PC-3 (cell line): ENCODE results near the gene FBXW5. TPM values are rescaled to one million over a fixed set of nuclear protein-coding genes. Genes with fewer than 3 reads are reported as not detected.

Experiments used
- ATAC-seq: fragments of 200-7000 bp; cut with Tn5 transposase; 2 replicates; pipeline ENCODE4 v1.9.1; 2020; ENCODE audit warnings: mild to moderate bottlenecking, moderate library complexity
- BruUV-seq: library from RNA; stranded (reverse); fragments of 400-500 nt; replicated peaks from 2 replicates; lab custom pipeline; 2021; lab: Mats Ljungman, UMichigan
- CTCF ChIA-PET: fragments of 300-600 bp; sonication (Branson Sonifier 250); formaldehyde crosslinking; loops from one replicate; lab custom pipeline; 2022; ENCODE audit warnings: antibody characterized with exemption; lab: Charles Lee
- POLR2A ChIA-PET: fragments of 300-600 bp; sonication (Branson Sonifier 250); formaldehyde crosslinking; loops from one replicate; lab custom pipeline; 2022; ENCODE audit warnings: antibody characterized with exemption; ENCODE audit not compliant: unreplicated experiment; lab: Charles Lee
- DNase-seq: peaks from one replicate; pipeline ENCODE4 v3.0.0-alpha.2; 2015
- H2AFZ ChIP-seq: fragments of 300-600 bp; sonication (generic); 2 replicates; pipeline ENCODE4 v1.6.0; 2016; ENCODE audit warnings: antibody characterized with exemption, low read length
- H3F3A ChIP-seq: fragments of 300-600 bp; sonication (generic); one replicate; pipeline ENCODE4 v1.6.0; 2017; ENCODE audit warnings: antibody characterized with exemption, low read length, control low read depth, mild to moderate bottlenecking; ENCODE audit not compliant: unreplicated experiment
- H3K27ac ChIP-seq: fragments of 300-600 bp; sonication (generic); 2 replicates; pipeline ENCODE4 v1.5.1; 2016; ENCODE audit warnings: mild to moderate bottlenecking, low read length
- H3K27me3 ChIP-seq: fragments of 300-600 bp; sonication (generic); 2 replicates; pipeline ENCODE4 v1.6.1; 2016; ENCODE audit warnings: low read length, mixed read lengths
- H3K36me3 ChIP-seq: fragments of 300-600 bp; sonication (generic); 2 replicates; pipeline ENCODE4 v1.6.1; 2016; ENCODE audit warnings: low read depth, mixed run types, low read length, mixed read lengths
- H3K4me1 ChIP-seq: fragments of 300-600 bp; sonication (generic); 2 replicates; pipeline ENCODE4 v1.5.1; 2016; ENCODE audit warnings: low read length; ENCODE audit not compliant: insufficient read depth
- H3K4me2 ChIP-seq: fragments of 300-600 bp; sonication (generic); 2 replicates; pipeline ENCODE4 v1.6.0; 2016; ENCODE audit warnings: low read length
- H3K4me3 ChIP-seq: fragments of 300-600 bp; sonication (generic); 2 replicates; pipeline ENCODE4 v1.5.1; 2016; ENCODE audit warnings: mild to moderate bottlenecking, low read length, mixed read lengths
- H3K79me2 ChIP-seq: fragments of 300-600 bp; sonication (generic); 2 replicates; pipeline ENCODE4 v1.6.1; 2017; ENCODE audit warnings: low read length, mixed read lengths
- H3K9ac ChIP-seq: fragments of 300-600 bp; sonication (generic); 2 replicates; pipeline ENCODE4 v1.6.0; 2016; ENCODE audit warnings: mild to moderate bottlenecking, low read length
- H3K9me2 ChIP-seq: fragments of 300-600 bp; sonication (generic); replicated peaks from 2 replicates; pipeline ENCODE4 v1.6.1; 2016; ENCODE audit warnings: mixed run types, low read length, mixed read lengths
- H3K9me3 ChIP-seq: fragments of 300-600 bp; sonication (generic); 2 replicates; pipeline ENCODE4 v1.6.1; 2016; ENCODE audit warnings: low read length, mixed read lengths
- H4K20me1 ChIP-seq: fragments of 300-600 bp; sonication (generic); 2 replicates; pipeline ENCODE4 v1.6.1; 2016; ENCODE audit warnings: low read length, mixed read lengths
- CTCF ChIP-seq: fragments of 300-600 bp; sonication (generic); conservative IDR thresholded peaks from 2 replicates; pipeline ENCODE4 v1.5.1; 2017; ENCODE audit warnings: antibody characterized with exemption, low read depth, mild to moderate bottlenecking, low read length
- EZH2 ChIP-seq: fragments of 300-600 bp; sonication (generic); IDR thresholded peaks from one replicate; pipeline ENCODE4 v1.6.1; 2017; ENCODE audit warnings: antibody characterized with exemption, mild to moderate bottlenecking, low read length; ENCODE audit not compliant: unreplicated experiment
- EZH2phosphoT487 ChIP-seq: fragments of 300-600 bp; sonication (generic); IDR thresholded peaks from 2 replicates; pipeline ENCODE4 v1.6.1; 2018; ENCODE audit warnings: mild to moderate bottlenecking, antibody characterized with exemption, low read length, borderline replicate concordance
- intact Hi-C: fragments of 100-400 bp; cut with micrococcal nuclease; formaldehyde crosslinking; loops from 2 replicates; pipeline ENCODE4 v1.9.0; 2023
- total RNA-seq: library from RNA; depleted of rRNA; stranded (reverse); fragments of >200 nt; gene quantifications from 2 replicates; pipeline ENCODE4 v1.2.3, GENCODE V29; 2014

FBXW5 gene
- total RNA-seq, 1 experiment from 2014 or later = 138 TPM

- TF ChIP-seq EZH2 (no peak), EZH2phosphoT487 (no peak), CTCF (no peak)
- Histone ChIP-seq H3K9me3 (no peaks in the 10 kb centered on the region), H2AFZ (no peak overlapping the region), H4K20me1 (no peaks in the 10 kb centered on the region), H3K27ac (no peak overlapping the region), H3K4me1 (no peaks in the 10 kb centered on the region), H3K79me2 (no peaks in the 10 kb centered on the region), H3F3A (no peaks in the 10 kb centered on the region), H3K9ac (no peak overlapping the region), H3K4me2 (no peak overlapping the region), H3K27me3 (no peaks in the 10 kb centered on the region), H3K9me2 (no peaks in the 10 kb centered on the region), H3K36me3 (no peaks in the 10 kb centered on the region), H3K4me3 (no peak overlapping the region)
- ATAC-seq (no peak), DNase-seq (no peak)
- no TSS peak for BruUV-seq
- intact Hi-C loops = no loop called here
- CTCF ChIA-PET = no interaction called here
- POLR2A ChIA-PET = no interaction called here
Measured at GRCh38 chr9:136957461-136957860, 12.9 kb upstream of the FBXW5 start.

- H3K4me2 ChIP-seq = no peak overlapping the region
- DNase-seq (no peak), ATAC-seq (no peak)
- no peaks in the 10 kb centered on the region for H3K36me3 ChIP-seq
- H3K9ac ChIP-seq = no peak overlapping the region
- ChIA-PET POLR2A (no interaction called here), CTCF (no interaction called here)
- intact Hi-C loops = no loop called here
- no TSS peak for BruUV-seq
- no peaks in the 10 kb centered on the region for H3K4me1 ChIP-seq
- H4K20me1 ChIP-seq = no peaks in the 10 kb centered on the region
- no peaks in the 10 kb centered on the region for H3K9me2 ChIP-seq
- H3K9me3 ChIP-seq = no peaks in the 10 kb centered on the region
- no peak overlapping the region for H3K4me3 ChIP-seq
- no peaks in the 10 kb centered on the region for H3K79me2 ChIP-seq
- no peak overlapping the region for H2AFZ ChIP-seq
- H3F3A ChIP-seq = no peaks in the 10 kb centered on the region
- no peak overlapping the region for H3K27ac ChIP-seq
- H3K27me3 ChIP-seq = no peaks in the 10 kb centered on the region
- TF ChIP-seq CTCF (no peak), EZH2 (no peak), EZH2phosphoT487 (no peak)
Measured at GRCh38 chr9:136956604-136957003, 12.1 kb upstream of the FBXW5 start.

GRCh38 chr9:136955943-136956335 is 11.4 kb upstream of the FBXW5 start:
- Histone ChIP-seq H3K4me3 (no peak overlapping the region), H3K9me3 (no peaks in the 10 kb centered on the region), H3K79me2 (no peaks in the 10 kb centered on the region), H3K9ac (no peak overlapping the region), H3K27me3 (no peaks in the 10 kb centered on the region), H4K20me1 (no peaks in the 10 kb centered on the region), H3K4me2 (no peak overlapping the region), H2AFZ (no peak overlapping the region), H3K9me2 (no peaks in the 10 kb centered on the region), H3K27ac (no peak overlapping the region), H3K36me3 (no peaks in the 10 kb centered on the region), H3K4me1 (no peaks in the 10 kb centered on the region), H3F3A (no peaks in the 10 kb centered on the region)
- TF ChIP-seq CTCF = no peak
- TF ChIP-seq EZH2phosphoT487 = no peak
- TF ChIP-seq EZH2 = no peak
- no TSS peak for BruUV-seq
- intact Hi-C loops = no loop called here
- CTCF ChIA-PET = no interaction called here
- POLR2A ChIA-PET = no interaction called here
- DNase-seq = no peak
- ATAC-seq = no peak
